ENCODE results near the gene POLR3B. TPM values are rescaled to one million over a fixed set of nuclear protein-coding genes. Genes with fewer than 3 reads are reported as not detected.

Gene POLR3B
- polyA plus RNA-seq, 3 donors = 1.7 to 2.6 (median 2.0) TPM

- H3K4me2 ChIP-seq (replicated peaks; ENCODE audit: extremely low read depth, low read length, poor library complexity, severe bottlenecking) = peak overlapping the region; percentile 86
- H4K20me1 ChIP-seq (ENCODE audit: insufficient read depth, low read length) = no peaks in the 10 kb centered on the region
- peak overlapping the region; percentile 72 for H3K9ac ChIP-seq (ENCODE audit: insufficient read depth, low read length, poor library complexity, severe bottlenecking)
- H3K27me3 Mint-ChIP-seq (ENCODE audit: low read depth in 3 of 3) = peaks cover 0 to 8% (median 7%) of the 10 kb centered on the region in 3 donors
- TF ChIP-seq, protein P1, sequence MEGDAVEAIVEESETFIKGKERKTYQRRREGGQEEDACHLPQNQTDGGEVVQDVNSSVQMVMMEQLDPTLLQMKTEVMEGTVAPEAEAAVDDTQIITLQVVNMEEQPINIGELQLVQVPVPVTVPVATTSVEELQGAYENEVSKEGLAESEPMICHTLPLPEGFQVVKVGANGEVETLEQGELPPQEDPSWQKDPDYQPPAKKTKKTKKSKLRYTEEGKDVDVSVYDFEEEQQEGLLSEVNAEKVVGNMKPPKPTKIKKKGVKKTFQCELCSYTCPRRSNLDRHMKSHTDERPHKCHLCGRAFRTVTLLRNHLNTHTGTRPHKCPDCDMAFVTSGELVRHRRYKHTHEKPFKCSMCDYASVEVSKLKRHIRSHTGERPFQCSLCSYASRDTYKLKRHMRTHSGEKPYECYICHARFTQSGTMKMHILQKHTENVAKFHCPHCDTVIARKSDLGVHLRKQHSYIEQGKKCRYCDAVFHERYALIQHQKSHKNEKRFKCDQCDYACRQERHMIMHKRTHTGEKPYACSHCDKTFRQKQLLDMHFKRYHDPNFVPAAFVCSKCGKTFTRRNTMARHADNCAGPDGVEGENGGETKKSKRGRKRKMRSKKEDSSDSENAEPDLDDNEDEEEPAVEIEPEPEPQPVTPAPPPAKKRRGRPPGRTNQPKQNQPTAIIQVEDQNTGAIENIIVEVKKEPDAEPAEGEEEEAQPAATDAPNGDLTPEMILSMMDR (IDR thresholded peaks at IDR 0.05) = no peak
- peaks cover 17 to 22% of the 10 kb centered on the region in 2 donors for H3K4me1 ChIP-seq (ENCODE audit: control insufficient read depth in 1 of 2, insufficient read depth in 2 of 2, low read length in 2 of 2)
- no peaks in the 10 kb centered on the region for H3K9me3 Mint-ChIP-seq
- intact Hi-C loops (cut with micrococcal nuclease) = loop anchor here (5.0 kb wide), 2 partner anchors 56 to 111 kb away; partner anchors contain the start of genes TCP11L2 (in 2 of the 2) and CKAP4 (in 1 of the 2)
- peaks cover 18% of the 10 kb centered on the region for H3K4me1 Mint-ChIP-seq
- DNase-seq = peak; percentile 26 to 49 (median 49)
- H3K36me3 Mint-ChIP-seq = peaks cover 0 to 1% of the 10 kb centered on the region in 2 donors
- peaks cover 33% of the 10 kb centered on the region for H3K79me2 ChIP-seq (ENCODE audit: insufficient read depth, low read length)
- no peaks in the 10 kb centered on the region for H3K9me3 ChIP-seq (replicated peaks in 1 of 2; ENCODE audit: control insufficient read depth in 1 of 2, insufficient read depth in 1 of 2, low read length in 2 of 2)
- H3K4me3 ChIP-seq (replicated peaks in 1 of 3; ENCODE audit: low read depth in 2 of 3, low read length in 3 of 3) = peak overlapping the region; percentile 59 to 82 (median 65)
- WGBS (ENCODE audit: insufficient coverage) = 21% methylated on average over 8 of the region's 17 CpGs
- peak overlapping the region; percentile 90 to 97 (median 94) for H3K27ac Mint-ChIP-seq
- H3K36me3 ChIP-seq (replicated peaks in 1 of 2; ENCODE audit: control insufficient read depth in 1 of 2, insufficient read depth in 2 of 2, low read length in 2 of 2) = no peaks in the 10 kb centered on the region
- H3K27me3 ChIP-seq (ENCODE audit: control insufficient read depth in 2 of 2, insufficient read depth in 2 of 2, low read length in 2 of 2) = no peaks in the 10 kb centered on the region
- H3K27ac ChIP-seq (ENCODE audit: low read depth in 1 of 2, low read length in 2 of 2) = peak overlapping the region; percentile 75 to 83
- H2AFZ ChIP-seq (ENCODE audit: insufficient read depth, low read depth, low read length, poor library complexity, severe bottlenecking) = peak overlapping the region; percentile 97
- H3K4me3 Mint-ChIP-seq = peak overlapping the region; percentile 94 to 95
Measured at GRCh38 chr12:106358396-106359241, 1.1 kb downstream of the POLR3B start.

DNA sequence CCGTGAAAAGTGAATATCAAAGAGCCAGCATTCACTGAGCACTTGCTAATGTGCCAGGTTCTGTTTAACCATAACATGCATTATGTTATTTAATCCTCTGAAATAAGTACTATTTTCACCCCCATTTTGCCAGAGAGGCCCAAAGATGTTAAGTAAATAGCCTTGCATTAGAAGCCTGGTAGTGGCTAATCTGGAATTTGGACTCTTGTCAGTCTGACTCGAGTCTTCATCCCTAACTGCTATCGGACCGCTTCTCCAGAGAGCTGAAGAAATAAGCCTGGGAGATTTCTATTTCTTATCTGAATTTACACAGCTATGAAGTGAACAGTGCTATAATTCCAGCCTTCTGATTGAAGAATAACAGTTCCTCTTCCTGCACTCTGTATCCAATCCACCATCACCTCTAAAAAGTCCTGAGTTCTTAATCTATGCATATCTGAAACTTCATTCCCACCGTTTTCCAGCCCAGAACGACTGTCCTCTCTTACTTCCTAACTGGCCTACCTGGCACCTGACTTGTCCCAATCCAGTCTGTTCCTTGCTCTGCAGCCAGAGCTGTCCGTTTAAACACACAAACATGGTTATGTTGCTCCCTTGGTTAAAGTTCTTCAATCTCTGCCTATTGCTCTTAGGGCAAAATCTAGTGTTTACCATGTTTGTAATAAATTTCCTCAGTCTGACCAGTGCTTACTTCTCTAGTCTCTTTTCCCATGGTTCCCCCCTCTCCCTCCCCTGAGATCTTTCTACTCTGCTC is 2.3 kb downstream of the POLR3B start:
- no peak overlapping the region for H3K27ac Mint-ChIP-seq
- no peaks in the 10 kb centered on the region for H3K9me3 Mint-ChIP-seq
- Histone ChIP-seq H3K4me1 (ENCODE audit: control insufficient read depth in 1 of 2, insufficient read depth in 2 of 2, low read length in 2 of 2) (peaks cover 17 to 22% of the 10 kb centered on the region in 2 donors), H4K20me1 (ENCODE audit: insufficient read depth, low read length) (no peaks in the 10 kb centered on the region), H3K79me2 (ENCODE audit: insufficient read depth, low read length) (peaks cover 33% of the 10 kb centered on the region), H3K9ac (ENCODE audit: insufficient read depth, low read length, poor library complexity, severe bottlenecking) (no peak overlapping the region), H3K9me3 (replicated peaks in 1 of 2; ENCODE audit: control insufficient read depth in 1 of 2, insufficient read depth in 1 of 2, low read length in 2 of 2) (no peaks in the 10 kb centered on the region), H3K4me3 (replicated peaks in 1 of 3; ENCODE audit: low read depth in 2 of 3, low read length in 3 of 3) (no peak overlapping the region), H3K27me3 (ENCODE audit: control insufficient read depth in 2 of 2, insufficient read depth in 2 of 2, low read length in 2 of 2) (no peaks in the 10 kb centered on the region), H3K36me3 (replicated peaks in 1 of 2; ENCODE audit: control insufficient read depth in 1 of 2, insufficient read depth in 2 of 2, low read length in 2 of 2) (peaks cover 7 to 12% of the 10 kb centered on the region in 2 donors), H3K4me2 (replicated peaks; ENCODE audit: extremely low read depth, low read length, poor library complexity, severe bottlenecking) (no peak overlapping the region), H2AFZ (ENCODE audit: insufficient read depth, low read depth, low read length, poor library complexity, severe bottlenecking) (no peak overlapping the region), H3K27ac (ENCODE audit: low read depth in 1 of 2, low read length in 2 of 2) (no peak overlapping the region)
- WGBS (ENCODE audit: insufficient coverage) = 100% methylated on average over 3 of the region's 7 CpGs
- peaks cover 8 to 9% of the 10 kb centered on the region in 2 donors for H3K36me3 Mint-ChIP-seq
- intact Hi-C loops (cut with micrococcal nuclease) = loop anchor here (5.0 kb wide), 2 partner anchors 58 to 113 kb away; partner anchors contain the start of genes TCP11L2 (in 2 of the 2) and CKAP4 (in 1 of the 2)
- H3K4me1 Mint-ChIP-seq = peaks cover 18% of the 10 kb centered on the region
- H3K4me3 Mint-ChIP-seq = no peak overlapping the region
- peaks cover 0 to 2% (median 0%) of the 10 kb centered on the region in 3 donors for H3K27me3 Mint-ChIP-seq (ENCODE audit: low read depth in 3 of 3)
- no peak for DNase-seq
- TF ChIP-seq, protein P1 (IDR thresholded peaks at IDR 0.05) = no peak

All from CD14-positive monocyte (primary cell).